ENCODE data around the gene GNAQ. TPM values are rescaled to one million over a fixed set of nuclear protein-coding genes. Genes with fewer than 3 reads are reported as not detected.

GNAQ gene
- total and polyA plus RNA-seq, 9 donors, result 22.0 to 72.2 (median 53.1) TPM

DNA sequence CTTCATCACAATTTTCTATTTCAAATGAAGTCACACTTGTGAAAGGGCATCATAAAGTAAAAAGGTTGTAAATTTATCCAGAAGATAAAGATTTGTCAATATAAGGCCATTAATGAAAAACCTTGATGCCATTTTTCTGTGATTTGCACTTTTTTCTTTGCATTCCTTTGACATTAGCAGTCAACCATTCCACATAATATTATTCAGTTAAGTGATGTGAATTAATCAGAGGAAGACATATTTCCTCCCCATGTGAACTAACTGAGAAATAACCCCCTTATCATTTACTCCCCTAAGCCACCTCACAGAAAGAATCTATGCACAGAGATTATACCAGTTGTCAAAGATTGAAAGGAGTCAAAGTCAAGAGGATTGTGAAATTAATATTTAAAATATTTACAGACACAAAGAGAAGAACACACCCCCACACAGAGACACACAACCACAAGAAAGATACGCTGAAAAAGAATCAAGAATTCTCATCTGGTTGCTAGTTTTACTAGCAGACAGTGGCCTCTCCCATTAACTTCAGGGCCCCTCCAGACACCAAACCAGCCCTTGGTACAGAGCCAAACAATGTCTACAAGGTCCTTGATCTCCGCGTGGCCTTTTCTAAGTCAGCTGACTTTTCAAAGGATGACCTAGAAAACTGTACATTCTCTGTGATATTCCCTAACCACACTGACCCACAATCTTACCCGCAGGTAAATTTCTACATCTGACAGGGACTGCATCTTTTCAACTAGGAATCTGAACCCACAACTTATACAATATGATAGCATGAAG is 29.5 kb downstream of the GNAQ start:
- no peak for TF ChIP-seq POLR2A (IDR thresholded peaks at IDR 0.05)
- no peak for TF ChIP-seq EP300 (IDR thresholded peaks at IDR 0.05)
- TF ChIP-seq, protein P1, sequence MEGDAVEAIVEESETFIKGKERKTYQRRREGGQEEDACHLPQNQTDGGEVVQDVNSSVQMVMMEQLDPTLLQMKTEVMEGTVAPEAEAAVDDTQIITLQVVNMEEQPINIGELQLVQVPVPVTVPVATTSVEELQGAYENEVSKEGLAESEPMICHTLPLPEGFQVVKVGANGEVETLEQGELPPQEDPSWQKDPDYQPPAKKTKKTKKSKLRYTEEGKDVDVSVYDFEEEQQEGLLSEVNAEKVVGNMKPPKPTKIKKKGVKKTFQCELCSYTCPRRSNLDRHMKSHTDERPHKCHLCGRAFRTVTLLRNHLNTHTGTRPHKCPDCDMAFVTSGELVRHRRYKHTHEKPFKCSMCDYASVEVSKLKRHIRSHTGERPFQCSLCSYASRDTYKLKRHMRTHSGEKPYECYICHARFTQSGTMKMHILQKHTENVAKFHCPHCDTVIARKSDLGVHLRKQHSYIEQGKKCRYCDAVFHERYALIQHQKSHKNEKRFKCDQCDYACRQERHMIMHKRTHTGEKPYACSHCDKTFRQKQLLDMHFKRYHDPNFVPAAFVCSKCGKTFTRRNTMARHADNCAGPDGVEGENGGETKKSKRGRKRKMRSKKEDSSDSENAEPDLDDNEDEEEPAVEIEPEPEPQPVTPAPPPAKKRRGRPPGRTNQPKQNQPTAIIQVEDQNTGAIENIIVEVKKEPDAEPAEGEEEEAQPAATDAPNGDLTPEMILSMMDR (IDR thresholded peaks at IDR 0.05), result no peak
- intact Hi-C loops (cut with DNase I), result no loop called here
- DNase-seq, result no peak
- WGBS, 3 donors, result 51 to 80% (median 57%) methylated on average over 4 of the region's 4 CpGs
- Histone ChIP-seq H3K36me3 (no peaks in the 10 kb centered on the region), H3K27ac (peak overlapping the region in 1 of 2 donors; percentile 32), H3K27me3 (no peaks in the 10 kb centered on the region), H3K4me1 (ENCODE audit: insufficient read depth) (peaks cover 15% of the 10 kb centered on the region), H3K9me3 (no peaks in the 10 kb centered on the region), H3K4me3 (no peak overlapping the region)

- no peaks in the 10 kb centered on the region for H3K9me3 ChIP-seq
- DNase-seq, result no peak
- TF ChIP-seq POLR2A (IDR thresholded peaks at IDR 0.05), result no peak
- TF ChIP-seq EP300 (IDR thresholded peaks at IDR 0.05), result no peak
- TF ChIP-seq, protein P1 (IDR thresholded peaks at IDR 0.05), result no peak
- H3K4me3 ChIP-seq, result no peak overlapping the region
- peaks cover 11% of the 10 kb centered on the region for H3K4me1 ChIP-seq (ENCODE audit: insufficient read depth)
- WGBS, 3 donors, result 85 to 95% (median 94%) methylated on average over 2 of the region's 2 CpGs
- intact Hi-C loops (cut with DNase I), result no loop called here
- no peaks in the 10 kb centered on the region for H3K27me3 ChIP-seq
- peak overlapping the region in 1 of 2 donors; percentile 31 for H3K27ac ChIP-seq
- H3K36me3 ChIP-seq, result no peaks in the 10 kb centered on the region
Measured at GRCh38 chr9:78000221-78000620, 31.4 kb downstream of the GNAQ start.

GRCh38 chr9:77999231-77999631 is 32.4 kb downstream of the GNAQ start:
- no peaks in the 10 kb centered on the region for H3K9me3 ChIP-seq
- 13 to 23% (median 14%) methylated on average over 2 of the region's 2 CpGs for WGBS, 3 donors
- H3K27me3 ChIP-seq, result no peaks in the 10 kb centered on the region
- TF ChIP-seq, protein P1 (IDR thresholded peaks at IDR 0.05), result no peak
- TF ChIP-seq EP300 (IDR thresholded peaks at IDR 0.05), result no peak
- TF ChIP-seq POLR2A (IDR thresholded peaks at IDR 0.05), result no peak
- H3K36me3 ChIP-seq, result no peaks in the 10 kb centered on the region
- intact Hi-C loops (cut with DNase I), result no loop called here
- no peak for DNase-seq
- no peak overlapping the region for H3K4me3 ChIP-seq
- H3K4me1 ChIP-seq (ENCODE audit: insufficient read depth), result peaks cover 11% of the 10 kb centered on the region
- peak overlapping the region in 1 of 2 donors; percentile 31 for H3K27ac ChIP-seq

DNA sequence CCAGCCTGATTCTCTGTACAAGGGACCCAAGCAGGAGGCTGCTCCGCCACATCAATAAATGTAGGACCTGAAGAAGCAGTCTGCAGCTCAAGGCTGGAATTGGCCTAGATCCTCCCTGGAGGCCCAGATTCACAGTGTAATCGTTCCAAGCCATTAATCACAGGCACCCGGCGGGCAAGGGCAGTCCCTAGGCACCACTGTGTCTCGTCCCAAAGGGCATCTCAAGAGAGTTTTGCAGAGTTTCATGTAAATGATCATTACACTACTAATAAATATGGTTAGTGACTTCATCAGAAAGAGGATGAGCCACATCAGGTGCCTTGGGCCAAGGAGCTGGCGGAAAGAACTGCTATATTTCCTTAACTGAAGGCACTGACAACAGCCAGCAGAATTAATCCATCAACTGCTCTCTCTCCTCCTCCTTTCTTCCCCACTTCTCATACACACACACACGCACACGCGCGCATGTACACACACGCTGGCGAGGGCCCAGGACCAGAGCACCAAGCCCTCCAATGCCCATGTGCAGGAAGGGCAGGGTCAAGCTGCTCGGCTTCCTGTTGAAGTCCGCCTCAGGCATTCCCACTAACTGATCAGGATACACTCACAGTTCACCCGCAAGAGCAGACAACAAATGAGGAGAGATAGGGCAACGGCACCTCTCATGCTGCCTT is 33.9 kb downstream of the GNAQ start:
- WGBS, 3 donors, result 82 to 85% (median 84%) methylated on average over 16 of the region's 16 CpGs
- no peak for DNase-seq
- Histone ChIP-seq H3K27me3 (no peaks in the 10 kb centered on the region), H3K4me1 (ENCODE audit: insufficient read depth) (peaks cover 7% of the 10 kb centered on the region), H3K27ac (no peak overlapping the region), H3K36me3 (no peaks in the 10 kb centered on the region), H3K4me3 (no peak overlapping the region), H3K9me3 (no peaks in the 10 kb centered on the region)
- intact Hi-C loops (cut with DNase I), result no loop called here
- TF ChIP-seq EP300 (IDR thresholded peaks at IDR 0.05), result no peak
- no peak for TF ChIP-seq POLR2A (IDR thresholded peaks at IDR 0.05)
- TF ChIP-seq, protein P1 (IDR thresholded peaks at IDR 0.05), result no peak
